Endothelial cell of umbilical vein (primary cell): ENCODE data around the gene FOXJ3. TPM values are rescaled to one million over a fixed set of nuclear protein-coding genes. Genes with fewer than 3 reads are reported as not detected.

Experiments
- BruUV-seq: library from RNA; stranded (reverse); fragments of 400-500 nt; replicated peaks from 2 replicates; lab custom pipeline; 2021; lab: Mats Ljungman, UMichigan
- CTCF ChIA-PET: fragments of 300-600, 350-600 bp; sonication (Branson Sonifier 250); formaldehyde crosslinking; loops from one replicate; lab custom pipeline; 2021; ENCODE audit warnings: antibody characterized with exemption, inconsistent platforms; lab: Charles Lee
- POLR2A ChIA-PET: fragments of 300-600, 350-600 bp; sonication (Branson Sonifier 250); formaldehyde crosslinking; loops from one replicate; lab custom pipeline; 2021; ENCODE audit warnings: antibody characterized with exemption, inconsistent platforms; lab: Charles Lee
- DNase-seq: peaks from one replicate; pipeline ENCODE4 v3.0.0-alpha.2; 2011; ENCODE audit warnings: low read depth, low spot score
- FAIRE-seq: peaks from 2 replicates; lab custom pipeline; 2011; peaks lifted over from hg19 to GRCh38; lab: Jason Lieb, UNC
- H2AFZ ChIP-seq: 2 replicates; pipeline ENCODE4 v1.6.0; 2012; ENCODE audit warnings: low read depth, low read length, control low read depth, inconsistent platforms
- H3K27ac ChIP-seq: 2 replicates; pipeline ENCODE4 v1.5.1; 2011; ENCODE audit warnings: low read depth, mild to moderate bottlenecking, control low read depth, low read length, moderate library complexity; ENCODE audit not compliant: insufficient read depth
- H3K27me3 ChIP-seq, 2 experiments: 2 replicates each; pipeline versions ENCODE4 v1.6.0 to v1.6.1; 2011; ENCODE audit warnings: low read length in 2 of 2, mixed read lengths in 1 of 2; ENCODE audit not compliant: control insufficient read depth in 2 of 2, insufficient read depth in 2 of 2
- H3K36me3 ChIP-seq, 2 experiments: 2 replicates in 1 of 2; 3 replicates in 1 of 2; pipeline ENCODE4 v1.5.1; 2011; ENCODE audit warnings: low read length in 2 of 2, mild to moderate bottlenecking in 1 of 2, moderate library complexity in 1 of 2; ENCODE audit not compliant: control insufficient read depth in 2 of 2, insufficient read depth in 2 of 2; ENCODE audit errors: extremely low read depth in 1 of 2
- H3K4me1 ChIP-seq: 3 replicates; pipeline ENCODE4 v1.5.1; 2011; ENCODE audit warnings: mild to moderate bottlenecking, low read length; ENCODE audit not compliant: control insufficient read depth, insufficient read depth; ENCODE audit errors: extremely low read depth
- H3K4me2 ChIP-seq: 2 replicates; pipeline ENCODE4 v1.6.1; 2011; ENCODE audit warnings: low read length, control low read depth, mixed read lengths; ENCODE audit not compliant: insufficient read depth
- H3K4me3 ChIP-seq, 3 experiments: fragments of 200-600 bp in 1 of 3; sonication (generic), shearing (Covaris generic) in 1 of 3; replicated peaks in 1 of 3; 2 replicates each; pipeline ENCODE4 v1.5.1; 2011 to 2016; ENCODE audit warnings: control low read depth in 3 of 3, low read length in 3 of 3, mild to moderate bottlenecking in 2 of 3, inconsistent platforms in 1 of 3, low read depth in 1 of 3, moderate library complexity in 1 of 3; ENCODE audit not compliant: insufficient read depth in 1 of 3
- H3K79me2 ChIP-seq: 2 replicates; pipeline ENCODE4 v1.6.0; 2012; ENCODE audit warnings: low read length, inconsistent platforms; ENCODE audit not compliant: control insufficient read depth, insufficient read depth
- H3K9ac ChIP-seq: replicated peaks from 2 replicates; pipeline ENCODE3; 2011; ENCODE audit warnings: low read length, control low read depth; ENCODE audit not compliant: insufficient read depth; ENCODE audit errors: extremely low read depth
- H3K9me1 ChIP-seq: replicated peaks from 3 replicates; pipeline ENCODE4 v1.6.0; 2011; ENCODE audit warnings: mild to moderate bottlenecking, low read length; ENCODE audit not compliant: control insufficient read depth, insufficient read depth; ENCODE audit errors: extremely low read depth
- H3K9me3 ChIP-seq: replicated peaks from 2 replicates; pipeline ENCODE4 v1.5.1; 2012; ENCODE audit warnings: low read length, inconsistent platforms; ENCODE audit not compliant: control insufficient read depth, insufficient read depth
- H4K20me1 ChIP-seq: replicated peaks from 2 replicates; pipeline ENCODE3; 2011; ENCODE audit warnings: mild to moderate bottlenecking, low read length; ENCODE audit not compliant: control insufficient read depth, insufficient read depth; ENCODE audit errors: extremely low read depth
- EZH2 ChIP-seq: IDR thresholded peaks from 2 replicates; pipeline ENCODE4 v1.6.1; 2012; ENCODE audit warnings: borderline replicate concordance, low read depth, mild to moderate bottlenecking, moderate library complexity, low read length, inconsistent platforms; ENCODE audit not compliant: severe bottlenecking
- FOS ChIP-seq: IDR thresholded peaks from 2 replicates; pipeline ENCODE4 v1.6.1; 2011; ENCODE audit warnings: mild to moderate bottlenecking, low read length, moderate library complexity, borderline replicate concordance; ENCODE audit not compliant: insufficient read depth
- GATA2 ChIP-seq: IDR thresholded peaks from 2 replicates; pipeline ENCODE4 v1.7.0; 2011; ENCODE audit warnings: low read depth, mild to moderate bottlenecking, moderate library complexity, mixed read lengths, low read length; ENCODE audit not compliant: insufficient read length, insufficient read depth
- JUN ChIP-seq: IDR thresholded peaks from 2 replicates; pipeline ENCODE4 v1.6.1; 2011; ENCODE audit warnings: borderline replicate concordance, low read depth; ENCODE audit not compliant: insufficient read length, insufficient read depth
- MYC ChIP-seq: IDR thresholded peaks from one replicate; pipeline ENCODE4 v1.6.1; 2011; ENCODE audit warnings: mild to moderate bottlenecking, low read depth, low read length
- POLR2A ChIP-seq: IDR thresholded peaks from 2 replicates; pipeline ENCODE4 v1.6.1; 2012; ENCODE audit warnings: low read depth, mild to moderate bottlenecking, control low read depth, low read length
- POLR2AphosphoS5 ChIP-seq: IDR thresholded peaks from 2 replicates; pipeline ENCODE4 v1.6.1; 2012; ENCODE audit warnings: low read depth, mild to moderate bottlenecking, control low read depth, low read length, moderate library complexity; ENCODE audit not compliant: insufficient read depth
- dilution Hi-C: fragments of 300-500 bp; cut with MboI; formaldehyde crosslinking; loops from one replicate; pipeline ENCODE4 v1.15.0; 2019; ENCODE audit warnings: low sequenced_read_pairs; ENCODE audit not compliant: extremely low pct_ligation_motif_present
- intact Hi-C: fragments of 100-400 bp; cut with micrococcal nuclease; formaldehyde crosslinking; loops from one replicate; pipeline ENCODE4 v1.10.0; 2022
- polyA plus RNA-seq, 4 experiments: library from polyadenylated mRNA; depleted of rRNA in 3 of 4; stranded (reverse) in 3 of 4; unstranded in 1 of 4; fragments of >200 nt; gene quantifications; 2 replicates each; pipeline versions ENCODE4 v1.2.1 to v1.2.3, GENCODE V29; 2011 to 2012; ENCODE audit warnings: missing spikeins in 1 of 4
- total RNA-seq: library from RNA; stranded (reverse); gene quantifications from 2 replicates; pipeline ENCODE4 v1.2.3, GENCODE V29; 2021
- TF ChIP-seq, protein P1 (sequence below): IDR thresholded peaks from 2 replicates; pipeline ENCODE4 v1.6.1; 2011; ENCODE audit not compliant: insufficient read depth, insufficient read length
- TF ChIP-seq, protein P2 (sequence below), 2 donors: IDR thresholded peaks; 1 replicate in 1 of 2; 2 replicates in 1 of 2; pipeline ENCODE4 v1.5.1; 2011; ENCODE audit warnings: low read length in 2 of 2, mild to moderate bottlenecking in 2 of 2, moderate library complexity in 2 of 2, control low read depth in 1 of 2, inconsistent platforms in 1 of 2, low read depth in 1 of 2; ENCODE audit not compliant: insufficient read depth in 1 of 2; ENCODE audit errors: extremely low read depth in 1 of 2

FOXJ3 gene
- total and polyA plus RNA-seq, 2 donors (not counting 3 experiments of a cell fraction or from before 2014, with no cell fraction given): 34.7 to 38.8 TPM

GRCh38 chr1:42320708-42321107 lies 14.3 kb downstream of the FOXJ3 start:
- Histone ChIP-seq H3K27me3 (no peaks in the 10 kb centered on the region), H2AFZ (no peak overlapping the region), H3K9me1 (peaks cover 2% of the 10 kb centered on the region), H3K27ac (no peak overlapping the region), H3K36me3 (peaks cover 0 to 2% of the 10 kb centered on the region in 2 experiments), H3K4me1 (peaks cover 46% of the 10 kb centered on the region), H3K9ac (no peak overlapping the region), H3K79me2 (peaks cover 89% of the 10 kb centered on the region), H4K20me1 (peaks cover 13% of the 10 kb centered on the region), H3K4me3 (no peak overlapping the region), H3K4me2 (no peak overlapping the region), H3K9me3 (no peaks in the 10 kb centered on the region)
- FAIRE-seq (no peak), DNase-seq (no peak)
- TF ChIP-seq JUN: no peak
- TF ChIP-seq POLR2A: no peak
- TF ChIP-seq GATA2: no peak
- no peak for TF ChIP-seq MYC
- TF ChIP-seq, protein P1, sequence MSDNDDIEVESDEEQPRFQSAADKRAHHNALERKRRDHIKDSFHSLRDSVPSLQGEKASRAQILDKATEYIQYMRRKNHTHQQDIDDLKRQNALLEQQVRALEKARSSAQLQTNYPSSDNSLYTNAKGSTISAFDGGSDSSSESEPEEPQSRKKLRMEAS: no peak
- no peak for TF ChIP-seq POLR2AphosphoS5
- TF ChIP-seq EZH2: no peak
- TF ChIP-seq, protein P2, sequence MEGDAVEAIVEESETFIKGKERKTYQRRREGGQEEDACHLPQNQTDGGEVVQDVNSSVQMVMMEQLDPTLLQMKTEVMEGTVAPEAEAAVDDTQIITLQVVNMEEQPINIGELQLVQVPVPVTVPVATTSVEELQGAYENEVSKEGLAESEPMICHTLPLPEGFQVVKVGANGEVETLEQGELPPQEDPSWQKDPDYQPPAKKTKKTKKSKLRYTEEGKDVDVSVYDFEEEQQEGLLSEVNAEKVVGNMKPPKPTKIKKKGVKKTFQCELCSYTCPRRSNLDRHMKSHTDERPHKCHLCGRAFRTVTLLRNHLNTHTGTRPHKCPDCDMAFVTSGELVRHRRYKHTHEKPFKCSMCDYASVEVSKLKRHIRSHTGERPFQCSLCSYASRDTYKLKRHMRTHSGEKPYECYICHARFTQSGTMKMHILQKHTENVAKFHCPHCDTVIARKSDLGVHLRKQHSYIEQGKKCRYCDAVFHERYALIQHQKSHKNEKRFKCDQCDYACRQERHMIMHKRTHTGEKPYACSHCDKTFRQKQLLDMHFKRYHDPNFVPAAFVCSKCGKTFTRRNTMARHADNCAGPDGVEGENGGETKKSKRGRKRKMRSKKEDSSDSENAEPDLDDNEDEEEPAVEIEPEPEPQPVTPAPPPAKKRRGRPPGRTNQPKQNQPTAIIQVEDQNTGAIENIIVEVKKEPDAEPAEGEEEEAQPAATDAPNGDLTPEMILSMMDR (IDR thresholded peaks at IDR 0.05; ENCODE audit: extremely low read depth in 1 of 2, insufficient read depth in 1 of 2, low read depth in 1 of 2, low read length in 2 of 2): no peak
- no peak for TF ChIP-seq FOS
- BruUV-seq: no TSS peak
- ChIA-PET CTCF (interaction anchor here (1.9 kb wide), 2 partner anchors 13 to 143 kb away, joined by 5 to 10 read pairs; partner anchors contain the start of gene FOXJ3), POLR2A (no interaction called here)
- dilution Hi-C loops (no loop called here), intact Hi-C loops (loop anchor here (2.0 kb wide), 1 partner anchor 14 kb away; the partner anchor contains the start of gene FOXJ3)
